HFFc6 (cell line): ENCODE measurements around the gene NDUFS2. TPM values are rescaled to one million over a fixed set of nuclear protein-coding genes. Genes with fewer than 3 reads are reported as not detected.

Experiments
- DNase-seq: peaks from one replicate; pipeline ENCODE4 v3.0.0-alpha.2; 2018
- H3K27ac Mint-ChIP-seq: 2 replicates; pipeline ENCODE4 v1.8.0; 2020; ENCODE audit warnings: mild to moderate bottlenecking, mixed read lengths
- H3K27me3 Mint-ChIP-seq: 2 replicates; pipeline ENCODE4 v1.8.0; 2021; ENCODE audit warnings: mild to moderate bottlenecking, moderate library complexity, mixed read lengths; ENCODE audit not compliant: insufficient read depth
- H3K36me3 Mint-ChIP-seq: 2 replicates; pipeline ENCODE4 v1.8.0; 2021; ENCODE audit warnings: low read depth, mixed read lengths
- H3K4me1 Mint-ChIP-seq: 2 replicates; pipeline ENCODE4 v1.8.0; 2020; ENCODE audit warnings: low read depth, mixed read lengths
- H3K4me3 Mint-ChIP-seq: 2 replicates; pipeline ENCODE4 v1.8.0; 2020; ENCODE audit warnings: mild to moderate bottlenecking, moderate library complexity, mixed read lengths
- H3K9me3 Mint-ChIP-seq: 2 replicates; pipeline ENCODE4 v1.8.0; 2020; ENCODE audit warnings: mild to moderate bottlenecking, mixed read lengths
- CTCF ChIP-seq: fragments of 200-600 bp; sonication (generic); IDR thresholded peaks from 2 replicates; pipeline ENCODE4 v1.5.0; 2021; ENCODE audit warnings: antibody characterized with exemption, mild to moderate bottlenecking
- total RNA-seq, 6 experiments: library from RNA; stranded (reverse); fragmentation: NEBNext Ultra II Directional; extraction: Animal tissue kit (Norgen Biotek cat#: 25700); gene quantifications; 2 replicates in 1 of 6; 3 replicates in 5 of 6; pipeline ENCODE4 v1.2.3, GENCODE V29; 2021

The NDUFS2 gene
- total RNA-seq, 6 experiments from 2014 or later, result 81.5 to 90.8 (median 85.8) TPM

- peak; percentile 41 for TF ChIP-seq CTCF
Observed at GRCh38 chr1:161159087-161159912, 42.9 kb upstream of the NDUFS2 start, which contains the start of gene USP21. Gene USP21, plus strand, starts transcription at chr1:161159500. Its CDS starts 1,141 bp downstream, at chr1:161160641.

GRCh38 chr1:161159913-161160243 lies 42.3 kb upstream of the NDUFS2 start:
- Mint-ChIP-seq H3K27ac (peak overlapping the region; percentile 86), H3K36me3 (peaks cover 27% of the 10 kb centered on the region; the same call in 1 of the 2 replicates)

More at GRCh38 chr1:161159087-161159912, 42.9 kb upstream of the NDUFS2 start, which contains the start of gene USP21:
- Mint-ChIP-seq H3K27me3 (no peaks in the 10 kb centered on the region), H3K9me3 (no peaks in the 10 kb centered on the region), H3K4me3 (peak within 1 kb of the TSS; percentile 88), H3K36me3 (peaks cover 27% of the 10 kb centered on the region; the same call in 1 of the 2 replicates), H3K27ac (peak within 1 kb of the TSS; percentile 86), H3K4me1 (peaks cover 34% of the 10 kb centered on the region)
- DNase-seq, result peak; percentile 82

GRCh38 chr1:161160671-161161145 lies 41.5 kb upstream of the NDUFS2 start:
- H3K9me3 Mint-ChIP-seq, result no peaks in the 10 kb centered on the region
- peak overlapping the region; percentile 88 for H3K4me3 Mint-ChIP-seq
- no peaks in the 10 kb centered on the region; the same call in 1 of the 2 replicates for H3K27me3 Mint-ChIP-seq
- peaks cover 33% of the 10 kb centered on the region for H3K4me1 Mint-ChIP-seq
- peaks cover 21% of the 10 kb centered on the region; the same call in 1 of the 2 replicates for H3K36me3 Mint-ChIP-seq
- DNase-seq, result no peak
- H3K27ac Mint-ChIP-seq, result no peak overlapping the region
- TF ChIP-seq CTCF, result no peak

More at GRCh38 chr1:161159913-161160243, 42.3 kb upstream of the NDUFS2 start:
- Mint-ChIP-seq H3K4me3 (peak overlapping the region; percentile 88), H3K27me3 (no peaks in the 10 kb centered on the region), H3K9me3 (no peaks in the 10 kb centered on the region), H3K4me1 (peaks cover 33% of the 10 kb centered on the region)
- no peak for TF ChIP-seq CTCF
- DNase-seq, result no peak

GRCh38 chr1:161161652-161162051 lies 40.5 kb upstream of the NDUFS2 start:
- no peak overlapping the region for H3K4me3 Mint-ChIP-seq
- H3K27me3 Mint-ChIP-seq, result no peaks in the 10 kb centered on the region; the same call in none of the 2 replicates
- no peak for DNase-seq
- H3K27ac Mint-ChIP-seq, result no peak overlapping the region; the same call in 1 of the 2 replicates
- peaks cover 21% of the 10 kb centered on the region; the same call in 1 of the 2 replicates for H3K36me3 Mint-ChIP-seq
- H3K4me1 Mint-ChIP-seq, result peaks cover 34% of the 10 kb centered on the region
- TF ChIP-seq CTCF, result no peak
- no peaks in the 10 kb centered on the region for H3K9me3 Mint-ChIP-seq

- no peaks in the 10 kb centered on the region; the same call in none of the 2 replicates for H3K27me3 Mint-ChIP-seq
- H3K36me3 Mint-ChIP-seq, result peaks cover 18% of the 10 kb centered on the region; the same call in 1 of the 2 replicates
- no peak for TF ChIP-seq CTCF
- no peak overlapping the region; the same call in 1 of the 2 replicates for H3K27ac Mint-ChIP-seq
- H3K4me3 Mint-ChIP-seq, result no peak overlapping the region
- no peak for DNase-seq
- H3K4me1 Mint-ChIP-seq, result peaks cover 36% of the 10 kb centered on the region
- no peaks in the 10 kb centered on the region for H3K9me3 Mint-ChIP-seq
Observed at GRCh38 chr1:161162052-161162451, 40.1 kb upstream of the NDUFS2 start.
